ENCODE measurements around the gene FXYD6.

Gene FXYD6

DNA sequence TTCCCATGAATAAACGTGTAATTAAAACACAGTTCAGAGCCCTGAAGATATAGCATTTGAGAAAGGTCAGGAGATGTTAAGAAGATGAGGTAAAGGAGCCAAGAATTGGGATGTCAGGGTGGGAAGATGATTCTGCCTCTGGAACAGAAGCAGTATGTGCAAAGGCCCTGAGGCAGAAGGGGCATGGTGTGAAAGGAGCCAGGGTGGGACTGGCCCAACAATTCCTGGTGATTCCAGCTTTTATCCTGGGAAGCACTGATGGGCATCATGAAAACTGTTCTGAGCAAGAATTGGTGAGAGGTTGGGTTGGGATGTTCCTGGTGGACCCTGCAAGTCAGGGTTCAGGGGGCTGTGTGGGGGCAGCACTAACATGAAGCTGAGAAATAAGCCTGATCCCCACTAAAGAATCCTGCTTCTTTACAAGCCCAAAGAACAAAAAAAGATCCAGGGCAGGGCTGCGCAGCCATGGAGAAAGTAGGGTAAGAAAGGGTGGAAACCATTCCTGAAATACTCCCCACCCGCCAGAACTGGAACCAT is 2.5 kb upstream of the FXYD6 start:
- FAIRE-seq (no peak), DNase-seq (ENCODE audit: insufficient read length, low spot score) (no peak)
- TF ChIP-seq, protein P1, sequence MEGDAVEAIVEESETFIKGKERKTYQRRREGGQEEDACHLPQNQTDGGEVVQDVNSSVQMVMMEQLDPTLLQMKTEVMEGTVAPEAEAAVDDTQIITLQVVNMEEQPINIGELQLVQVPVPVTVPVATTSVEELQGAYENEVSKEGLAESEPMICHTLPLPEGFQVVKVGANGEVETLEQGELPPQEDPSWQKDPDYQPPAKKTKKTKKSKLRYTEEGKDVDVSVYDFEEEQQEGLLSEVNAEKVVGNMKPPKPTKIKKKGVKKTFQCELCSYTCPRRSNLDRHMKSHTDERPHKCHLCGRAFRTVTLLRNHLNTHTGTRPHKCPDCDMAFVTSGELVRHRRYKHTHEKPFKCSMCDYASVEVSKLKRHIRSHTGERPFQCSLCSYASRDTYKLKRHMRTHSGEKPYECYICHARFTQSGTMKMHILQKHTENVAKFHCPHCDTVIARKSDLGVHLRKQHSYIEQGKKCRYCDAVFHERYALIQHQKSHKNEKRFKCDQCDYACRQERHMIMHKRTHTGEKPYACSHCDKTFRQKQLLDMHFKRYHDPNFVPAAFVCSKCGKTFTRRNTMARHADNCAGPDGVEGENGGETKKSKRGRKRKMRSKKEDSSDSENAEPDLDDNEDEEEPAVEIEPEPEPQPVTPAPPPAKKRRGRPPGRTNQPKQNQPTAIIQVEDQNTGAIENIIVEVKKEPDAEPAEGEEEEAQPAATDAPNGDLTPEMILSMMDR (IDR thresholded peaks at IDR 0.05; ENCODE audit: insufficient read depth, missing control alignments) = no peak

DNA sequence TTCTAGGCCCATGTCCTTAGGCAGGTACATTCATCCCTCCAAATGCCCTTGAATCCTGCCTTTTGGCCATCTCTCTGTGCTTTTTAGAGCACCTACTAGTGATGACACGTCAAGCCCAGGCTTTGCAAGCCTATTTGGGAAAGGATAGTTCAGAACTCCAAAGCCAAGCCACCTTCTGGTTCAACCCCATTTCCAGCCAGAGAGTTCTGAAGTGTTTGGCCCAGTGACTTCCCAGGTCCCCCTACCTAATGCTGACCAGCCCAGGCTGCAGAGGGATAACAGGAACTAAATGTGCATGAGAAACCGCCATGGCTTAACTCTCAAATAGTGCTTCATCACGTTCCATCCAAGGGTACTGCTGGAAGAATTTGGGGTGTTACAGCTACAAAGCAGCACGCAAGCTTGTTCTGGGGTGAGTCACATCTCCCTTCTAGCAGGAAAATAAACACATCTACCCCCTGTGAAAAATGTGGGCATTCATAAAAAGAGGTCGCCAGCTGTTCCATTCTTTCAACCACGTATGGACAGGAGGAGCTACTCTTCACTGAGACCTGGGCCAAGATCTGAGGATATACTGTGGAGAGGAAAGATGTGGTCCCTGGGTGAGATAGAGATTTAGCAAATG is 2.0 kb upstream of the FXYD6 start:
- TF ChIP-seq, protein P1 (IDR thresholded peaks at IDR 0.05; ENCODE audit: insufficient read depth, missing control alignments) = no peak
- DNase-seq (ENCODE audit: insufficient read length, low spot score) (no peak), FAIRE-seq (no peak)

DNA sequence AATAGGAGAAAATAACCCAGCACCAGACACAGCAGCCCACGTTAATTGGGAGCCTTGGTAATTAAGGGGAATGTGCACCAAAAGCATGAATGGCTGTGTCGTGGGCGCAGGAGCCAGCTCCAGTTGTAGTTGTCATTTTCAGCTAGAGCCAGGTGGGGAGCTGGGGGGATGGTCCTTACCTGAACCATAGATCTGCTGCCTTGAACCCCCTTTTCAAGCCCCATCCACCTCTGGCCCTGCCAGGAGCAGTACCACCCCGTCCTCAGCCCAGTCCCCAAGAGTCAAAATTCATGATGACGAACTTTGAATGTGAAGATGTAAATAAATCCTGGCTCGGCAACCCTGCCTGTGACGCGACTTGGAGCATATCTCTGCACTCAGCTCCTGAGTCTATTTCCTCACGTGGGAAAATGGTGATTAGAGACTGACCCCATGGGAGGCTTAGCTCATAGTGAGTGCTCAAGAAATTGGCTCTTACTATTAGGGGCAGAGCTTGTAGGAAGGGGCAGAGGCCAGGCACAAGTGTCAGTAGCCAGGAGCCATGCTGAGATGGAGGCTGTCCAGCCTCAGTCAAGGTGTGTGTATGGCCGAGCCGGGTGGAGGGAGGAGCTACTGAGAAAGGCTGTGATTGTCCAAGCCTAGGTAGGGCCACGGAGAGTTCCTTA is 794 bp upstream of the FXYD6 start:
- no peak for FAIRE-seq
- TF ChIP-seq, protein P1 (IDR thresholded peaks at IDR 0.05; ENCODE audit: insufficient read depth, missing control alignments) = no peak
- no peak for DNase-seq (ENCODE audit: insufficient read length, low spot score)

DNA sequence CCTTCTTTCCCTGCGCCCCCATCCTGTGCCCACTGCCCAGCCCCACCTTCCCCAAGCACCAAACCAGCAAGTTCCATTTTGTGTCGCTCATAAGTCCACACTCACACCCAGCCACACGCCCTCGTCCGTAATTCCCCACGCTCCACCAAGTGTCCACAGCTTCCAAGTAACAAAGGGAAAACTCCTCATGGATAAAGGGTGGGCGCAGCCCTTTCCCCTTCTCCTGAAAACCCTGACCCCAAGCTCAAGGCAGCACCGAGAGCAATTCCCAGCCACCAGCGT is 458 bp downstream of the FXYD6 start:
- DNase-seq (ENCODE audit: insufficient read length, low spot score) = no peak
- TF ChIP-seq, protein P1 (IDR thresholded peaks at IDR 0.05; ENCODE audit: insufficient read depth, missing control alignments) = no peak
- FAIRE-seq = no peak

DNA sequence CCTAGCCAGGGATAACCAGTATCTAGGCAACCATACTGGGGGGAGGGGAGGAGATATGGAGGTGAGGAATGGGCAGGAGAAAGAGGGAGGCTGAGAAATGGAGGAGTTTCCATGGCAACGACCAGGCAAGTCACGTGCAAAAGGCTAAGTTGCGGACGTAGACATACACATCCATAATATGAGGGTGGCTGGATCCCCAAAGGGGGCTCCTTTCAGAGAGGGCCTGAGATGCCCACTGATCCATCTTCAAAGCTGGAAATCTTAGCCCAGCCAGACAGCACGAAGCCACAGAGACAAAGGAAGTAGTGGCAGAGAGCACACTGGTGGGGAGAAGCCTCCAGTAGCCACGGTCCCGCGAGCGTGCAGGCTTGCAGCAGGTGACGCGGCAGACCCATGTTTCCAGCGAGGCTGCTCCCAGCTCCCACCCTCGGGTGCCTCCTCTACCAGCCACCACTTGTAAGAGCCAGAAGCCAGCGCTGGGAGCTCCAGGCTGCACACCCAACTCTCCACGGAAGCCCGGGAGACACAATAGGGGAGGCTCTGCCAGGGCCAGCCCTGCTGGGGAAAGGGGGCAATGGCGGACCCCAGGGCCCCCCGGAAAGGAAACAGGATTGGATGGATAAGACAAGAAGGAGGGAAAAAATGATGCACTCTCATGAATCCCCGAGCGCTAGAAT is 938 bp downstream of the FXYD6 start:
- DNase-seq (ENCODE audit: insufficient read length, low spot score) (peak; percentile 47), FAIRE-seq (no peak)

DNA sequence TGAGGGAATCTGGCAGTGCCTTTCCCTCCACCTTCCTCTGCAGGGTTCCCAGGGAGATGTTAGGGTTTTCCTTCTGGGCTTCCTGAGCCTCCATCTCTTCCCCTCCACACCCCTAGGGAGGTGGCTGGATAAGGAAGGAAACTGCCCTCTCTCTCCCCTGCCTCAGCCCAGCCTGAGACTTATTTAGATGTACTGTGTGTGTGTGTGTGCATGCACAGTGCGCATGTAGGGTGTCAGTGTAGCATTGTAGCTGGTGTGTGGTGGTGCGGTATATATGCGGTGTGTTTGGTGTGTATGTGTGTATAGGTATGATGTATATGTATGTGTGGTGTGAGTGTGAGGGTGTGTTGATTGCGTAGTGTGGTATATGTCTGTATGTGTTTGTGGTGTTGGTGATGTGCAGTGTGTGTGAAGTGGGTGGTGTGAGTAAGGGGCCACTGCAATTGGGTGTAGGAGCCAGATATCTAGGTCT is 1.5 kb downstream of the FXYD6 start:
- no peak for FAIRE-seq

More for the DNA sequence above, 938 bp downstream of the FXYD6 start:
- TF ChIP-seq, protein P1 (IDR thresholded peaks at IDR 0.05; ENCODE audit: insufficient read depth, missing control alignments) = no peak

More for the DNA sequence above, 1.5 kb downstream of the FXYD6 start:
- TF ChIP-seq, protein P1 (IDR thresholded peaks at IDR 0.05; ENCODE audit: insufficient read depth, missing control alignments) = no peak
- DNase-seq (ENCODE audit: insufficient read length, low spot score) = no peak
